GM21526 (cell line): ENCODE data around the gene RIN3.

Source experiments
- ATAC-seq: cut with Tn5 transposase; IDR thresholded peaks from one replicate; pipeline ENCODE4 v1.9.1; 2021; ENCODE audit warnings: moderate library complexity; ENCODE audit not compliant: unreplicated experiment, low FRiP score

The RIN3 gene

GRCh38 chr14:92615451-92615850, 101.9 kb downstream of the RIN3 start:
- no peak for ATAC-seq

- no peak for ATAC-seq
These were observed 102.6 kb downstream of the RIN3 start for GRCh38 chr14:92616178-92616577.

GRCh38 chr14:92617581-92617980, 104.0 kb downstream of the RIN3 start:
- no peak for ATAC-seq

- ATAC-seq = no peak
These were observed 106.3 kb downstream of the RIN3 start for GRCh38 chr14:92619671-92620456.

- ATAC-seq = no peak
These were observed 108.7 kb downstream of the RIN3 start for GRCh38 chr14:92622311-92622710.

- ATAC-seq = no peak
These were observed 111.2 kb downstream of the RIN3 start for GRCh38 chr14:92624764-92625163.

GRCh38 chr14:92625213-92625612, 111.6 kb downstream of the RIN3 start:
- no peak for ATAC-seq

- ATAC-seq = no peak
These were observed 112.5 kb downstream of the RIN3 start for GRCh38 chr14:92626041-92626440.

GRCh38 chr14:92627707-92628215, 114.2 kb downstream of the RIN3 start:
- ATAC-seq = no peak

- ATAC-seq = no peak
These were observed 115.1 kb downstream of the RIN3 start for GRCh38 chr14:92628636-92629035.

- no peak for ATAC-seq
These were observed 116.8 kb downstream of the RIN3 start for GRCh38 chr14:92630367-92630766.

GRCh38 chr14:92631098-92631497, 117.5 kb downstream of the RIN3 start:
- no peak for ATAC-seq

GRCh38 chr14:92632546-92633273, 119.1 kb downstream of the RIN3 start:
- no peak for ATAC-seq

GRCh38 chr14:92633274-92633616, 119.7 kb downstream of the RIN3 start:
- ATAC-seq = no peak

GRCh38 chr14:92633724-92634123, 120.1 kb downstream of the RIN3 start:
- no peak for ATAC-seq

- ATAC-seq = no peak
These were observed 121.5 kb downstream of the RIN3 start for GRCh38 chr14:92635031-92635430.

- no peak for ATAC-seq
These were observed 122.3 kb downstream of the RIN3 start for GRCh38 chr14:92635896-92636295.

GRCh38 chr14:92637228-92637627, 123.6 kb downstream of the RIN3 start:
- ATAC-seq = no peak

GRCh38 chr14:92637864-92638263, 124.3 kb downstream of the RIN3 start:
- no peak for ATAC-seq

- ATAC-seq = no peak
These were observed 124.7 kb downstream of the RIN3 start for GRCh38 chr14:92638266-92638665.

GRCh38 chr14:92638904-92639303, 125.3 kb downstream of the RIN3 start:
- ATAC-seq = no peak
